ENCODE data around the gene B4GALNT2.

DNA sequence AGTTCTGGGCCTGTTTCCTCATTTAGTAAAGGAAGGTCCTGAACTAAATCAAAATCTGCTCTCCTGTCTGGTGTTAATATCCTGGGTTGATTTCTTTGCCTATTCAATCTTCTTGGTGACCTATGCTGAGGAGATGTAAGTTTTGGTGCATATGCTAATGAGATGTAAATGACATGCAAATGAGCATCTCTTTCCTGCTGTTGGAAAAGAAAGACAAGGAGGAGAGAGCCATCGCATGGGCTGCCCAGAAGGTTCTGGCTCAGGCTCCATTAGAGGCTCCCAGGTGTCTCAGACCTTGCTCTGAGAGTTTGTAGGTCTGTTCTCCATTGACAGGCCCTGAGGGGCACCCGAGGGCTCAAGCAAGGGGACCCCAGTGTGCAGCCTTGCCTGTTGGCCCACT lies 81.3 kb downstream of the B4GALNT2 start:
- TF ChIP-seq CTCF (IDR thresholded peaks at IDR 0.05; ENCODE audit: borderline replicate concordance, extremely low read depth, low read length, poor library complexity, severe bottlenecking) (no peak), EZH2 (IDR thresholded peaks at IDR 0.05; ENCODE audit: borderline replicate concordance, low read depth, low read length, severe bottlenecking) (no peak)

Data from DND-41 (cell line).